Coronary artery (tissue), 2 donors: ENCODE results near the gene KCNAB1.

Experiments
- DNase-seq: peaks from one replicate; pipeline ENCODE4 v3.0.0-alpha.2; 2017; ENCODE audit warnings: low spot score
- H3K27ac ChIP-seq, 2 donors: fragments of 200-600 bp; sonication (generic); one replicate each; pipeline ENCODE4 v1.5.1; 2016 to 2019
- H3K4me3 ChIP-seq: fragments of 200-600 bp; sonication (generic); 2 replicates; pipeline ENCODE4 v1.5.1; 2016; ENCODE audit warnings: mild to moderate bottlenecking, moderate library complexity
- CTCF ChIP-seq: fragments of 200-600 bp; sonication (generic); IDR thresholded peaks from one replicate; pipeline ENCODE4 v1.5.1; 2019; ENCODE audit warnings: antibody characterized with exemption

Gene KCNAB1

DNA sequence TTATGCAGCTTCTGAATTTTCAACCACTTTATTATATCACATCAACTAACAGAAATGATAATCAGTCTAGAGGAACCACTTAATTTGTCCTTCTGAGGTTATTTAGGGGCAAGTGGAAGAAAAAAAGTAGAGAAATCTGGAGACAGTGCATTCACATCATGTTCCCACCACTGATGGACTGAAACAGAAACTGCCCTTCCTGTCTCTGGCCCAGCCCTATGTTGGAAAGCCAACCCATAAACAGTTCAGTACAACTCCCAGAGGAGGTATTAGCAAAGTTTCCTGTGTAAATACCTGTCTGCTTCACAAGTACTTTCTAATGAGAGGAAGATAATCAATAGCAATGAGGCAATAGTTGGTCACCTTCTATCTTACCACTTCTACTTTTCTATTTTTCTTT lies 228.7 kb downstream of the KCNAB1 start:
- no peak for TF ChIP-seq CTCF
- no peak for DNase-seq
- Histone ChIP-seq H3K27ac (no peak overlapping the region), H3K4me3 (no peak overlapping the region)

GRCh38 chr3:156349978-156350377 lies 229.6 kb downstream of the KCNAB1 start:
- H3K4me3 ChIP-seq = no peak overlapping the region
- no peak for TF ChIP-seq CTCF
- no peak for DNase-seq
- no peak overlapping the region for H3K27ac ChIP-seq

GRCh38 chr3:156350781-156351180 lies 230.4 kb downstream of the KCNAB1 start:
- no peak for DNase-seq
- no peak overlapping the region for H3K27ac ChIP-seq
- TF ChIP-seq CTCF = no peak
- H3K4me3 ChIP-seq = no peak overlapping the region

DNA sequence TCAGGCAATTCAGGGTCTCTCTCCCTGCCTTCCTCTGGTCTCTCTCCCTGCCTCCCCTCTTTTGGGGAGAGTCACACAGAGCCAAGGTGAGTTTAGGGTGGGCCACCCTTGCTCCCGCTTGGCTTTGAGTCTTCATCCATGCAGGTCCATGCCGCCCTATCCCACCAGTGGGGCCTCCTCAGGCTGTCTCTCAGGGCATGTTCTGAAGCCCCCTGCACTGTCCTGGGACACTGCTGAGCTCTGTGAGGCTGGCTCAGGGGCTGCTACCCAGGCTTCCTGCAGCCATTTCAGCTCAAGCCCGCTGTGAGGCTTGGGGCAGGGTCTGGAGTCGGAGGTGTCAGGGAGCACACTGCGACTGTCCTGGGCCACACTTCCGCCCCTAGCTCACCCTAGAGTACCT lies 231.4 kb downstream of the KCNAB1 start:
- no peak for DNase-seq

GRCh38 chr3:156352728-156353127 lies 232.3 kb downstream of the KCNAB1 start:
- no peak for DNase-seq
- Histone ChIP-seq H3K27ac (no peak overlapping the region), H3K4me3 (no peak overlapping the region)
- no peak for TF ChIP-seq CTCF

More for the DNA sequence above, 231.4 kb downstream of the KCNAB1 start:
- Histone ChIP-seq H3K27ac (no peak overlapping the region), H3K4me3 (no peak overlapping the region)
- no peak for TF ChIP-seq CTCF

DNA sequence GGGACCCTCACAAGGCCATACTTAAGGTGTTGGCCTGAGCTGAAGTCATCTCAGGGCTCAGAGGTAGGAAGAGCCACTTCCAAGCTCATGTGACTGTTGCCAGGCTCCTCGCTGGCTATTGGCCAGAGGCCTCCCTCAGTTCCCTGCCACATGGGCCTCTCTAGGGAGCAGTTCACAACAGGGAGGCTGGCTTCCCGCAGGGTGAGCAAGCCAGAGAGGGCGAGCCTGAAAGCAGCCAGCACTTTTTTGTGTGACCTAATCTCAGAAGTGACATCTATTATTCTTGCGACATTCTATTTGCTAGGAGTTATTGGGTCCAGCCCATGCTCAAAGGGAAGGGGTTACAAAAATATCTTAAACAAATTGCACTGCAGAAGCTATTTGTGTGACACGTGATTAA lies 233.2 kb downstream of the KCNAB1 start:
- Histone ChIP-seq H3K27ac (no peak overlapping the region), H3K4me3 (no peak overlapping the region)
- no peak for DNase-seq
- no peak for TF ChIP-seq CTCF

GRCh38 chr3:156356537-156357363 lies 236.4 kb downstream of the KCNAB1 start:
- Histone ChIP-seq H3K4me3 (no peak overlapping the region), H3K27ac (no peak overlapping the region)
- no peak for DNase-seq
- TF ChIP-seq CTCF = no peak
